ENCODE measurements around the gene CLDN15. TPM values are rescaled to one million over a fixed set of nuclear protein-coding genes. Genes with fewer than 3 reads are reported as not detected.
"Not testable (repeated sequence)": the region's sequence is repeated elsewhere in the genome, so short reads cannot be mapped to it uniquely, and the experiment has no call there.

The CLDN15 gene
- total RNA-seq, 1 donor from 2014 or later: 6.5 TPM

DNA sequence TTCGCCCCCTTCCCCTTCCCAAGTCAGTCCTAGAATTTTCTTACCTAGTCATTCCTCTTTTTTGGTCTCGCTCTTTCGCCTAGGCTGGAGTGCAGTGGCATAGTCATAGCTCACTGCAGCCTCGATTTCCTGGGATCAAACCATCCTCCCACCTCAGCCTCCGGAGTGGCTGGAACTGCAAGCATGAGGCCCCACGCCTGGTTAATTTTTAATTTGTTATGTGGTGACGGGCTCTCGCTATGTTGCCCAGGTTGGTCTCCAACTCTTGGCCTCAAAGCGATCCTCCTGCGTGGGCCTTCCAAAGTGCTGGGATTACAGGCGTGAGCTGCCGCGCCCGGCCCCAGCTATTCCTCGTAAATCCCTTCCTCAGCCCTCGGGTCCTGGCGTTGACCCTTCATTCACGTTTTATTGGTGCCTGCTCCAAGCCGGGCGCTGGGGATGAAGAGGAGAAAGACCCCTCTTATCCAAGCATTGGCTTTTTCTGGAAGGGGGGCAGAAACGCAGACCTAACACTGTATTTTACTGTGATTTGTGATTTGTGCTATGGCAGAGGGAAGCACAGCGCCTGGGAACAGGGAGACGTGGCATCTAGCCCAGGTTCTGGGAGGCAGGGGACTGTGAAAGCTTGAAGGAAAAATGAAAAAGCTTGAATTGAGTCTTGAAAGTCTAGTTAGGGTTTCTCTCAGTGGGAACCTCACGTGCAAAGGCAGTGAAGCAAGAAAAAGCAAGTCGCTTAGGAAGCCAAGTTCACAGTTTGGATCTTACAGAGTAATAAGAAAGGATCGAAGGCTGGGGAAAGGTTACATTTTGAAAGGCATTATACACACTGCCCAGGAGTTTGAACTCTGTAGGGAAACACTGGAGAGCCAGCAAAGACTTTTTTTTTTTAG lies 19.1 kb downstream of the CLDN15 start:
- no peak for DNase-seq

- peak; percentile 98 for DNase-seq
Measured at GRCh38 chr7:101217388-101218235, 20.0 kb downstream of the CLDN15 start, which contains the start of the genes PLOD3 and ZNHIT1. Gene PLOD3, minus strand, starts transcription at chr7:101217581. Its CDS starts 307 bp downstream, at chr7:101217274. Gene ZNHIT1, plus strand, starts transcription at chr7:101218165. Its CDS starts 31 bp downstream, at chr7:101218196.

DNA sequence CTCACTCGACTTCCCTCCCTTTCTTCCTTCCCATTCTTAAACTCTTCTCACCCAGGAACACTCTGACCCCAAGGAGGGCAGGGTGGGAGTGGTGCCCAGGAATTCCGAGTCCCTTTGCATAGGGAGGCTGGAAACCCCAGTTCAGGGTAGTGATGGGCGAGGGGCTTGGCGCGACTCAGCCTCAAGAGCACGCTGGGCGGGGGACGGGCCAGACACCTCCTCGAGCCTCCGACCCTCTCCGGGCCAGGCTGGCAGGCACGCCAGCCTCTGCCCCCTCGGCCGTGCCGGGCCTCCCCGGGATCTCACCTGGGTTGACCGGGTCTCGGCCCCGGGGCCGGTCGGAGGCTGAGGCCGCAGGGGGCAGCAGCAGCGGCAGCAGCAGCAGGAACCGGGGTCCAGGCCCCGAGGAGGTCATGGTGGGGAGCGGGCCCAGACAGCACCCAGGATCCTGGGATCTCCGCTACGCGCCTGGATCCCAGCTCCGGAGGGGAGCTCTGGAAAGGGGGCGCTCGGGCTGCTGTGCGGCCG lies 20.7 kb downstream of the CLDN15 start:
- peak; percentile 28 for DNase-seq

DNA sequence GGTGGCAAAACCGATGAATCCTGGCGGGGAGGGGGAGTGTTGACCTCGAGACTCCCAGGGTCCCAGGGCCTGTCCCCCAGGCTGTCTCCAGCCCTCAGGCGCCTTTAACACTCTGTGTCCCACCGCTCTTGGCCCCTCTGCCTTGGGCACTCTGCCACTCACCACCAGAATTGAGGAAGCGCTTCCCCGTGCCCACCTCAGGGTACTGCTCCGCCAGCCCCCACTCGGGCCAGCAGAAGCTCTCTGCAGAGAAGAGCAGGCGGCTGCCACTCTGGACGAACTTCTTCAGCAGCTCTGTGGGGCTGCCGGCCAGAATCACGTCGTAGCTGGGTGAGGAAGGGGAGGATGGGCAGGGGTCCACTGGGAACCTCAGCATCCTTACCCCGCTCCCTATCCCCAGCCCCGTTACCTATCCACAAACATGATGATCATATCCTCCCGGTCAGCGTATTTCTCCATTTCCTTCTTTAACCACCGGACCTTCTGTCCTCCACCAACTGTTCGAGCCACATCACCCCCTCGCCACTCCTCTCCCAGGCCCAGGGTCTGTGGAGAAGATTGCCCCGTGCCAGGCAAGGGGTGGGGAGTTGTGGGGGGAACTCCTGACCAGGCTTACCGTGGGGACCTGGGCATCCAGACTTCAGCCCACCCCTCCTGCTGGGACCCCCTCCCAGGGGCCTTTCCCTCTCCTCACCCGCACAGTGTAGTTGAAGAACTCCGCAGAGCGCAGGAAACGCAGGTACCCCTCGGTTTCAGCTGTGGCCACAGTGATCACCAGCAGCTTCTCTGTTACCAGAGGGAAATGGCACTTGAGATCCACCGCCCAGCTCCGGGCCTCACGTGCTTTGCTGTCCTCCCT lies 21.4 kb downstream of the CLDN15 start:
- DNase-seq: no peak

DNA sequence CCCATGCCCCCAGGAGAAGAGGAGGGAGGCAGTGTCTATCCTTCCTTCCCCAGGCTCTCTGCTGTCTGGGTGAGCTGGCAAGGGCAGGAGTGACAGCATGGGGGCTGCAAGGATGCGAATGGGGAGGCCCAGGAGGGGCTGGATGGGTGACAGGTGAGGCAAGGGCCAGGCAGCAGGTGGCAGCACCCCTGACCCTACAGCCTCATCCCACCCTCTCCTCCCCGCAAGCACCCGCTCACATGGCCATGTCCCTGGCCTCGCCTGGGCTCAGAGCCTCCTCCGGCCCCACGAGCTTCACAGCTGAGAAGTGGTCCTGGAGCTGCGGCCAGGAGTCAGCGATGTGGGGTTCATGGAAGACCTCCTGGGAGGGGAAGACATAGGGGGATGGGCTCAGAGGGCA lies 25.6 kb downstream of the CLDN15 start:
- DNase-seq: no peak

DNA sequence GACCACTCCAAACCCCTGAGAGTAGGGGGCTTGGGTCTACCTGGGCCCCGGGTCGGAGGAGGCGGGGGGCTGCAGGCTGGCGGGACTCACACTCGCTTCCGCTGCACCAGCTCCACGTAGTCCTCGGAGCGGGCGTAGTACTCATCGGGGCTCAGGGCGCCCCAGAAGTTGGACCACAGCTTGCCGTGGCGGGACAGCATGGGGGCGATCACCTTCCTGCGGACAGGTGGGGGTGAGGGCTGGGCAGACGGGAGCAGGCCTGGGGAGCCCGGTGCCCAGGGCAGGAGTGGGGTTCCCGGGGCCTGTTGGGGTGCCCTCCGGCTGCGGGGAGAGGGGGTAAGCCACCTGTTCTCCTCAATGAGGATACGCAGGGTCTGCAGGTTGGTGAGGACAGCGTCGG lies 26.1 kb downstream of the CLDN15 start:
- no peak for DNase-seq

- no peak for DNase-seq
Measured at GRCh38 chr7:101210143-101210542, 27.5 kb downstream of the CLDN15 start.

GRCh38 chr7:101208794-101209193 lies 28.8 kb downstream of the CLDN15 start:
- DNase-seq: no peak

DNA sequence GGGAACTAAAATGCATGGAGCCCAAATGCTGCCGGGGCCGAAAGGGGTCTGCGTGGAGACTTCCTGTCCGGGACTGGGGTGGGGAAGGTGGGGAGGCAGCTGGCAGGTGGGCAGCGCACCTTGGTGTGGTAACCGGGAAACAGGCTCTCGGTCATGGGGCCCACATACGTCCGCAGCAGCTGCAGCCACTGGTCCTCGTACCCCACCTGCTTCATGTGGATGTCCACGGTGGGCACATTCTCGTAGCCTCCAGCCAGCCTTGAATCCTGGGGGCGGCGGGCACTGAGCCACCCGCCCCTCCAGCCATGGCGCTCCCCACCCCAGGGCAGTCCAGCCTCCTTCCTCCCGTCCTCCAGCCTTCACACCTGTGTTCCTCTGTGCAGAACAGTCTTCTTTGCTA lies 30.1 kb downstream of the CLDN15 start:
- no peak for DNase-seq

GRCh38 chr7:101206665-101207042 lies 30.9 kb downstream of the CLDN15 start:
- DNase-seq: no peak

DNA sequence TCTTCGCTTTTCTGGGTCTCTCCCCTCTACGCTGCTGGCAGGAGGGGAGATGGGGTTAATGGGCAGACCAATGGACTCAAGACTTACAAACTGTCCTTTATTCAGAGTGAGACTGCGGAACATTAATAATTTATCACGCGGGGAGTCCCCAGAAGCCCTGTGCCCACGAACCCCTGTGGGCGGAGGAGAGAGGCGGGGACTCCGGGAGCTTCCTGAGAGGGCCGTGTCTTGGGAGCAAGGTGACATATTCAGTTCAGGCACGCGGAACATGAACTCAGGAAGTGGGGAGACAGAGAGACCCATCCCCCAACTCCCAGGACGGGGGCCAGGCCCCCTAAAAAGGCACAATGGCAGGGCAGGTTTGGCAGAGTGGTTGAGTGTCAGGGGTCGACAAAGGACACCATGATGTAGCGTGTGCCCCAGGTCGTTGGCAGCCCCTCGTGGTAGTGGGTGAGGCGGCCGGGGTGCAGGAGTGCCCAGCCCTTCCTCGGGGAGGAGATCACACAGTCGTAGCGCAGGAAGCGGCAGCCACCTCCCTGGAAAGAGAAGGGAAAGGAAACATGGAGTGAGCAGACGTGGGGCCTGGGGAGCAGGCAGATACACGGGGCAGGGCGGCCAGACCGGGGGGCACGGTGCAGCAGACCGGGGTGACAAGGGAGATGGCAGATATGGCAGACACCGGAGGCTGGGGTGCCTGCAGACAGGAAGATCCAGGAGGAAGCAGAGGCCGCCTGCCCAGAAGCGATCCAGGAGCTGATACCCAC lies 31.5 kb downstream of the CLDN15 start:
- no peak for DNase-seq

DNA sequence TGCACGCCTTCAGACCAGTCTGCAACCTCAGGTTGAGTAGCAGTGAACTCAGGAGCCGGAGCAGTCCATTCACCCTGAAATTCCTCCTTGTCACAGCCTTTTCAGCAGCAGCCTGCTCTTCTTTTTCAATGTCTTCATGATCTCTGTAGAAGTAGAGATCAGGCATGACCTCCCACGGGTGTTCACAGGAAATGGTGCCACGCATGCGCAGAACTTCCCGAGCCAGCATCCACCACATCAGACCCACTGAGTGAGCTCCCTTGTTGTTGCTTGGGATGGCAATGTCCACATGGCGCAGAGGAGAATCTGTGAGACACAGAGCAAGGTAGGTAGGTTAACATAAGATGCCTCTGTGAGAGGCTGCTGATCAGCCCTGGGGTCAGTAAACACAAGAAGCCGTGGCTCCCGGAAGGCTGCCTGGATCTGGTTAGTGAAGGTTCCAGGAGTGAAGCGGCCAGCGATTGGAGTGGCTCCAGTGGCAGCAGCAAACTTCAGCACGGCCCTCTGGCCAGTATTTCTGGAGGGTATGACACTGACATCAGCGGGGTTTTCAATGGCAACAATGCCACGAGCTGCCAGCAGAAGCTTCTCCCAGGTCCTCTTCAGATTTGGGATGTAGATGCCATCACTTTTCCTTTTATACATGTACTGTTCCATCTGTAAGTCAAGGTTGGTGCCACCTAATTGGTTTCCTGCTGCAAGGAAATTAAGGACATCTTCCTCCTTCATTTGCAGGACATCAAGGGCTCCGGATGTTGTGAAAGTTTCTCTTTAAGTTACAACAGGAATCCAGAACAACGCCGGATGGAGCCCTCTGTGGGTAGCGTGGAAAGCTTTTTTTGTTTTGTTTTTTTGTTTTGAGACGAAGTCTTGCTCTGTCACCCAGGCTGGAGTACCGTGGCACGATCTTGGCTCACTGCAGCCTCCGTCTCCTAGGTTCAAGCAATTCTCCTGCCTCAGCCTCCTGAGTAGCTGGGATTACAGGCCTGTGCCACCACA lies 33.6 kb downstream of the CLDN15 start:
- not testable (repeated sequence) for DNase-seq

GRCh38 chr7:101202603-101202918 lies 35.0 kb downstream of the CLDN15 start:
- DNase-seq: no peak

GRCh38 chr7:101201695-101202602 lies 35.7 kb downstream of the CLDN15 start:
- DNase-seq: no peak

GRCh38 chr7:101200862-101201599 lies 36.6 kb downstream of the CLDN15 start, which contains the start of gene MOGAT3:
Gene MOGAT3, minus strand, starts transcription at chr7:101201036. Its CDS starts 182 bp downstream, at chr7:101200854.
- DNase-seq: no peak

DNA sequence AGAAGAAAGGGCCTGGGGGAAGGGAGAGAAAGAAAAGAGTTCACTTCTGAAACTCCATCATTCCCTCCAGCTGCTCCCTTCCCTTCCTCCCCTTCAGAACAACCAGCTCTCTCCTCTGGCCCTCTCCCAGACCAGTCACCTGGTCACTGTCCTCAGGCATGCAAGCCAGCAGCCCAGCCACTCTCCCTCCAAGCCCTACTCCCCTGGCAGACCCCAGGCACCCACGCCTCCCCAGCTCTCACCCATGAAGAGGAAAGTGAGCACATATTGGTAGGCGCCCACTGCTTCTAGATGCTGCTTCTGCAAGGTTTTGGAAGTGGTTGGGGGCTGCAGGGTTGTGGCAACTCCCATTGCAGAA lies 37.1 kb downstream of the CLDN15 start:
- no peak for DNase-seq

DNA sequence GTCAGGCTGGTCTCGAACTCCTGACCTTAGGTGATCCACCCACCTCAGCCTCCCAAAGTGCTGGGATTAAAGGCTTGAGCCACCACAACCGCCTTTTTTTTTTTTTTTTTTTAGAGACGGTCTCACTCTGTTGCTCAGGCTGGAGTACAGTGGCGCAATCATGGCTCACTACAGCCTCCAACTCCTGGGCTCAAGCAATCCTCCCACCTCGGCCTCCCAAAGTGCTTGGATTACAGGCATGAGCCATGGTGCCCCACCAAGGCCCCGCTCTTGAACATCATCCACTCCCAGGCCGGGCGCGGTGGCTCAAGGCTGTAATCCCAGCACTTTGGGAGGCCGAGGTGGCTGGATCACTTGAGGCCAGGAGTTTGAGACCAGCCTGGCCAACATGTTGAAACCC lies 38.1 kb downstream of the CLDN15 start:
- DNase-seq: not testable (repeated sequence)

DNA sequence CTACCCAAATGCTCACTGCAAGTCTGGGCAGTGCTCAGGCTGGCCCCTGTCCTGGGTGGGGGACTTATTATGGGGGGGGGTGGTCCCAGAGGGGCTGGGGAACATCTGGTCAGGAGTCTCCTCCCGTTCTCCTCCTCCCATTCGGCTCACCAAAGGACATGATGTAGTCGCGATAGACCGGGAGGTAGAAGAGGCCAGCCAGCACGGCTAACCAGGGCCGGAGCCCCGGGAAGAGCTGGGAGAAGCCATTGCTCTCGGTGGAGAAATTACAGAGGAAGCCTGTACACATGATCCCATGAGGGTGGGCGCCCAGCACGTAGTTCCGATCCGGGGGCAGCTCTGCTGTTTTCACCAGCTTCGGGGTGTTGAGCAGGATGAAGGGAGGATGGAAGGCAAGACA lies 39.1 kb downstream of the CLDN15 start:
- DNase-seq: no peak
